Adrenal gland (tissue), 12 donors: Measurements from ENCODE around the gene TRMT61B. TPM values are rescaled to one million over a fixed set of nuclear protein-coding genes. Genes with fewer than 3 reads are reported as not detected.

ENCODE experiments used
- DNase-seq, 7 donors: peaks; one replicate each; pipeline ENCODE4 v3.0.0-alpha.2; 2019 to 2020
- H3K27ac ChIP-seq, 5 donors: fragments of 200-600 bp; sonication (generic) in 4 of 5; 1 replicate in 3 of 5; 2 replicates in 2 of 5; pipeline versions ENCODE4 v1.5.1 to v1.8.0; 2016 to 2020; ENCODE audit warnings: mild to moderate bottlenecking in 1 of 5
- H3K27me3 ChIP-seq: fragments of 200-600 bp; 2 replicates; pipeline ENCODE4 v1.8.0; 2021
- H3K36me3 ChIP-seq, 2 donors: fragments of 200-600 bp; replicated peaks in 1 of 2; 1 replicate in 1 of 2; 2 replicates in 1 of 2; pipeline versions ENCODE4 v1.5.1 to v1.8.0; 2018 to 2022
- H3K4me1 ChIP-seq, 2 donors: fragments of 200-600 bp; replicated peaks in 1 of 2; 1 replicate in 1 of 2; 2 replicates in 1 of 2; pipeline versions ENCODE4 v1.5.1 to v1.8.0; 2018 to 2021
- H3K4me3 ChIP-seq, 4 donors: fragments of 200-600 bp; sonication (generic) in 3 of 4; one replicate each; pipeline ENCODE4 v1.5.1; 2016 to 2018
- H3K9me3 ChIP-seq, 3 donors: fragments of 200-600 bp; sonication (generic) in 1 of 3; replicated peaks in 1 of 3; 1 replicate in 2 of 3; 2 replicates in 1 of 3; pipeline versions ENCODE4 v1.5.1 to v1.8.0; 2016 to 2021
- POLR2A ChIP-seq, 2 donors: fragments of 450-650 bp; IDR thresholded peaks; one replicate each; pipeline ENCODE4 v1.6.1; 2017; ENCODE audit warnings: antibody characterized with exemption in 2 of 2, mild to moderate bottlenecking in 2 of 2, moderate library complexity in 1 of 2
- WGBS, 4 donors: extraction: QIAGEN DNeasy Blood & Tissue Kit in 2 of 4; methylation state at CpG; one replicate each; pipeline versions ENCODE4 v1.1.5 to v1.1.7; 2013 to 2017; 5-methylcytosine and 5-hydroxymethylcytosine counted together
- intact Hi-C, 2 donors: fragments of 100-400 bp; cut with DNase I; formaldehyde crosslinking; loops; one replicate each; pipeline versions ENCODE4 v1.14.1 to v1.15.0; 2022 to 2023
- polyA plus RNA-seq, 3 donors: library from polyadenylated mRNA; stranded (reverse); fragments of 200-250 nt in 2 of 3; fragments of 350-450 nt in 1 of 3; fragmentation: Illumina TruSeq in 1 of 3; extraction: RNeasy Lipid Tissue Mini Kit (QIAGEN cat#74804) in 1 of 3; gene quantifications; one replicate each; pipeline ENCODE4 v1.2.3, GENCODE V29; 2013 to 2014
- total RNA-seq, 9 donors: library from RNA; depleted of rRNA in 4 of 9; stranded (reverse); fragments of >200 nt in 4 of 9; fragments of 120-200 nt in 1 of 9; fragmentation: NEBNext Ultra II Directional in 1 of 9; extraction: Animal tissue kit (Norgen Biotek cat#: 25700) in 1 of 9; gene quantifications; one replicate each; pipeline versions ENCODE4 v1.1.0 to v1.2.4, GENCODE V29; 2013 to 2023
- TF ChIP-seq, protein P1 (sequence below), 6 experiments: fragments of 450-650 bp in 4 of 6; fragments of 200-600 bp in 2 of 6; sonication (generic) in 1 of 6; IDR thresholded peaks; 1 replicate in 5 of 6; 2 replicates in 1 of 6; pipeline versions ENCODE4 v1.5.1 to v1.8.0; 2016 to 2021; ENCODE audit warnings: antibody characterized with exemption in 6 of 6, mild to moderate bottlenecking in 2 of 6, moderate library complexity in 1 of 6
- donor health status: healthy with polysubstance abuse.
- donor health status: Bipolar disorder and iron deficiency.
- donor health status: DM: yes; HTN: yes; CAD: no.
- donor health status: DM: no; HTN: no; CAD: no.
- donor health status: DM: no; HTN: no; CAD: no.
- donor health status: DM: yes; HTN: yes; CAD: no.

TRMT61B gene
- total and polyA plus RNA-seq, 12 donors = 8.9 to 52.7 (median 21.2) TPM

DNA sequence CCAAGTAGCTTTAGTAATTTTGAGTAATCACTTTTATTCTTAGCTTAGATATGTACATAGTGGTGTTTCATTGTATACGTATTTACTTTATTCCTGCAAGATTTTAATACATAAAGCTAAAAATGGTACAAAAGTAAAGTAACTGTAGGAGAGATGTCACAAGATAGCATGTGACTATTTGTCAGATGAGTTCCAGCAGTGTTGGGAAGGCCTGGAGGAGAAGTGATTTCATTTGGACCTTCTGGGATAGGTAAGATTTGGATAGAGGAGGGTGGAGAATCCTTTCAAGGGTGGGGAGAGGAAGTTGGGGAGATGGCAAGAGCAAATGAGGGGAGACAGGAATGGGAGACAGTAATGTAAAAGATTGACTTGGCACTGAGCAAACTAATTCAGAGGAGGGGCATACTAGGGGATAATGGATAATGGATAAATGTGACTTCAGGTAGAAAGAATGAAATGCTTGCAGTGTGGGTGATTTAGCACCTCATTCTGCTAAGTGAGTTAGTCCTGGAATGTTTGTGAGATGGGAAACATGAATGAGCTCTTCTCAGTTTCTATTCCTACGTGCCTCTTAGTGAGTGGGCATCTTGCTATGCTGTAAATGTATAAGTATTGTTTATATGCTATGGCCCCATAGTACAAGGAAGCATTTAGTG is 34.8 kb upstream of the TRMT61B start:
- Histone ChIP-seq H3K4me3 (no peak overlapping the region), H3K9me3 (no peaks in the 10 kb centered on the region), H3K4me1 (peaks cover 4 to 14% of the 10 kb centered on the region in 2 donors), H3K27ac (peak overlapping the region in 2 of 5 donors; percentile 15), H3K27me3 (no peaks in the 10 kb centered on the region), H3K36me3 (peaks cover 0 to 47% of the 10 kb centered on the region in 2 donors)
- WGBS, 4 donors = 88 to 98% (median 91%) methylated on average over 2 of the region's 2 CpGs
- DNase-seq = no peak
- intact Hi-C loops = no loop called here
- TF ChIP-seq, protein P1, sequence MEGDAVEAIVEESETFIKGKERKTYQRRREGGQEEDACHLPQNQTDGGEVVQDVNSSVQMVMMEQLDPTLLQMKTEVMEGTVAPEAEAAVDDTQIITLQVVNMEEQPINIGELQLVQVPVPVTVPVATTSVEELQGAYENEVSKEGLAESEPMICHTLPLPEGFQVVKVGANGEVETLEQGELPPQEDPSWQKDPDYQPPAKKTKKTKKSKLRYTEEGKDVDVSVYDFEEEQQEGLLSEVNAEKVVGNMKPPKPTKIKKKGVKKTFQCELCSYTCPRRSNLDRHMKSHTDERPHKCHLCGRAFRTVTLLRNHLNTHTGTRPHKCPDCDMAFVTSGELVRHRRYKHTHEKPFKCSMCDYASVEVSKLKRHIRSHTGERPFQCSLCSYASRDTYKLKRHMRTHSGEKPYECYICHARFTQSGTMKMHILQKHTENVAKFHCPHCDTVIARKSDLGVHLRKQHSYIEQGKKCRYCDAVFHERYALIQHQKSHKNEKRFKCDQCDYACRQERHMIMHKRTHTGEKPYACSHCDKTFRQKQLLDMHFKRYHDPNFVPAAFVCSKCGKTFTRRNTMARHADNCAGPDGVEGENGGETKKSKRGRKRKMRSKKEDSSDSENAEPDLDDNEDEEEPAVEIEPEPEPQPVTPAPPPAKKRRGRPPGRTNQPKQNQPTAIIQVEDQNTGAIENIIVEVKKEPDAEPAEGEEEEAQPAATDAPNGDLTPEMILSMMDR (IDR thresholded peaks at IDR 0.05) = no peak
- no peak for TF ChIP-seq POLR2A (IDR thresholded peaks at IDR 0.05)

DNA sequence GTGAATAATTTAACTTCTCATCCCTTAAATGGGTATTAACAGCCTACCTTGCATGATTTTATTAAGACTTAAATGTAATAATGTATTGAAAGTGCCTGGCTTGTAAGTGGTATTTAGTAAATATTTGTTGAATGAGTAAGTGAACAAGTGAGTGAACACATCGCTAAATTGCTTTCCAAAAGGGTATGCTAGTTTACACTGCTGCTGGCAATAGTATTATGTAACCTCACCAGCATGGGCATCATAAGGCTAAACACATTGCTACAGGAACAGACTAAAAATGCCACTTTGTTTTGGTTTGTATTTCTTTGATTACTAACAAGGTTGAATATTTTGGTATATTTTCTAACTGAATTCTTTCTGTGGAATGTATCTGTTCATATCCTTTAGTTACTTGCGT is 34.2 kb upstream of the TRMT61B start:
- peaks cover 0 to 41% of the 10 kb centered on the region in 2 donors for H3K36me3 ChIP-seq
- H3K27me3 ChIP-seq = no peaks in the 10 kb centered on the region
- 78 to 84% (median 82%) methylated on average over 2 of the region's 2 CpGs for WGBS, 4 donors
- intact Hi-C loops = no loop called here
- peaks cover 4 to 19% of the 10 kb centered on the region in 2 donors for H3K4me1 ChIP-seq
- no peak for TF ChIP-seq POLR2A (IDR thresholded peaks at IDR 0.05)
- TF ChIP-seq, protein P1 (IDR thresholded peaks at IDR 0.05) = no peak
- no peak overlapping the region for H3K4me3 ChIP-seq
- H3K9me3 ChIP-seq = no peaks in the 10 kb centered on the region
- no peak for DNase-seq
- peak overlapping the region in 1 of 5 donors; percentile 15 for H3K27ac ChIP-seq

DNA sequence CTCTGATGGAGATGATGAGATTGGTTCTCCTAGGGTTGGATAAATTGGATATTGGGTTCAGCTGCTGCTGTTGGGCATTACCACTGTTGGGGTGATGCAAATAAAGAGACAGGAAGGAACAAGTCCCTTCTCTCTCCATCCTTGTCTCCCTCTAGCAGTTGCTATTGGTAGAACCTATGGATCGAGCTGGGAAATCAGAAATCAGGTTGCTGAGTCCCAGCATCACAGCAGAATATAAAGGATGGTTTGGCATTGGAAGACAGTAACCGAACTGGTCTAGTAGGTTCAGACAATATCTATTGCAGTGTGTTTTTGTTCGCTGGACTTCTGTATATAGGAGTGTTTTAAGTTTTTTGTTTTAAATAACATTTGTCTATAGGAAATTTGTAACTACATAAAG is 32.5 kb upstream of the TRMT61B start:
- H3K27me3 ChIP-seq = no peaks in the 10 kb centered on the region
- no peaks in the 10 kb centered on the region for H3K9me3 ChIP-seq
- intact Hi-C loops = no loop called here
- H3K27ac ChIP-seq = no peak overlapping the region
- H3K36me3 ChIP-seq = peaks cover 0 to 24% of the 10 kb centered on the region in 2 donors
- 91 to 96% (median 96%) methylated on average over 3 of the region's 3 CpGs for WGBS, 4 donors
- no peak overlapping the region for H3K4me3 ChIP-seq
- no peak for TF ChIP-seq POLR2A (IDR thresholded peaks at IDR 0.05)
- TF ChIP-seq, protein P1 (IDR thresholded peaks at IDR 0.05) = no peak
- DNase-seq = no peak
- H3K4me1 ChIP-seq = peaks cover 15 to 34% of the 10 kb centered on the region in 2 donors

DNA sequence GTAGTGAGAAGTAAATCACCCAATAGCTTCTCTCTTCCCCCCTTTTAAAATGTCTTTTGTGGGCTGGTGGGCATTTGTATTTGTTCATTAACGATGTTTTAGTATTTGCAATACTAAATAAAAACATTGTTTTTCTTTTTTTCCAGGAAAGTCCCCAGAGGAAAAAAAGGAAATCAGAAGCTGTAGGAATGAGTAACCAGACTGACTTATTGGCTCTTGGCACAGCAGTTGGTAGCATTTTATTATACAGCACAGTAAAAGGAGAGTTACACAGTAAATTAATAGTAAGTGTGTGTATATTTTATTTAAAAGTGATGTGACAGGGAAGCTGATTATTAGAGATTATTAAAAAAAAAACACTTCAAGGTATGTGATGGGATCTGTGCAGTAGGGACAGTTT is 31.7 kb upstream of the TRMT61B start:
- H3K4me1 ChIP-seq = peaks cover 15 to 41% of the 10 kb centered on the region in 2 donors
- TF ChIP-seq, protein P1 (IDR thresholded peaks at IDR 0.05) = no peak
- no peak for DNase-seq
- WGBS, 4 donors = 64 to 81% (median 72%) methylated on average over 1 of the region's 1 CpG
- no peak overlapping the region for H3K4me3 ChIP-seq
- no peaks in the 10 kb centered on the region for H3K9me3 ChIP-seq
- peaks cover 0 to 18% of the 10 kb centered on the region in 2 donors for H3K36me3 ChIP-seq
- intact Hi-C loops = no loop called here
- no peak overlapping the region for H3K27ac ChIP-seq
- H3K27me3 ChIP-seq = no peaks in the 10 kb centered on the region
